Measurements from ENCODE around the gene GCDH.
"Not testable (repeated sequence)": the region's sequence is repeated elsewhere in the genome, so short reads cannot be mapped to it uniquely, and the experiment has no call there.

GCDH gene

DNA sequence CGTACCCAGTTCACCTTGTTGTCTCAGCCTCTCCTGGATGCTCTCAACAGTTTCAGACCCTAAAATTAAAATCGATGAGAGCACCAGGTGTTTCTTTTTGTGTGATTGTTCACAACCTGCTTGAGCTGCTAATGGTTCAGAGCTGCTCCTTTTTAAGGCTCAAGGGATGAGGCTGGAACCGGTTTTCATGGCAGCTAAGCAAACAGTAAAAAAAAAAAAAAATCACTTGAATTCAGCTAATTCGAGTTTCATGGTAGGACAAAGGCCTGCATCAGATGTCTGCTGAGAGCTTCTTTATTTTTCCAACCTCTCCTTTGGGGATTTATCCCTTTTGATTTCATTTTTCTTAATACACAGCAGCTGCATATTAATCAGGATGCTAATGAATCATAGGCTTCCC, 21.6 kb downstream of the GCDH start:
- no peaks in the 10 kb centered on the region for H3K36me3 ChIP-seq (replicated peaks; ENCODE audit: low read depth, low read length)
- H3K9ac ChIP-seq (ENCODE audit: low read length): no peak overlapping the region
- H3K79me2 ChIP-seq (ENCODE audit: low read length): no peaks in the 10 kb centered on the region
- TF ChIP-seq EZH2phosphoT487 (IDR thresholded peaks at IDR 0.05; ENCODE audit: low read depth): no peak
- TF ChIP-seq, protein P1, sequence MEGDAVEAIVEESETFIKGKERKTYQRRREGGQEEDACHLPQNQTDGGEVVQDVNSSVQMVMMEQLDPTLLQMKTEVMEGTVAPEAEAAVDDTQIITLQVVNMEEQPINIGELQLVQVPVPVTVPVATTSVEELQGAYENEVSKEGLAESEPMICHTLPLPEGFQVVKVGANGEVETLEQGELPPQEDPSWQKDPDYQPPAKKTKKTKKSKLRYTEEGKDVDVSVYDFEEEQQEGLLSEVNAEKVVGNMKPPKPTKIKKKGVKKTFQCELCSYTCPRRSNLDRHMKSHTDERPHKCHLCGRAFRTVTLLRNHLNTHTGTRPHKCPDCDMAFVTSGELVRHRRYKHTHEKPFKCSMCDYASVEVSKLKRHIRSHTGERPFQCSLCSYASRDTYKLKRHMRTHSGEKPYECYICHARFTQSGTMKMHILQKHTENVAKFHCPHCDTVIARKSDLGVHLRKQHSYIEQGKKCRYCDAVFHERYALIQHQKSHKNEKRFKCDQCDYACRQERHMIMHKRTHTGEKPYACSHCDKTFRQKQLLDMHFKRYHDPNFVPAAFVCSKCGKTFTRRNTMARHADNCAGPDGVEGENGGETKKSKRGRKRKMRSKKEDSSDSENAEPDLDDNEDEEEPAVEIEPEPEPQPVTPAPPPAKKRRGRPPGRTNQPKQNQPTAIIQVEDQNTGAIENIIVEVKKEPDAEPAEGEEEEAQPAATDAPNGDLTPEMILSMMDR (IDR thresholded peaks at IDR 0.05; ENCODE audit: low read depth, low read length): no peak
- no peak overlapping the region for H3K4me3 ChIP-seq (ENCODE audit: low read length)
- H2AFZ ChIP-seq (ENCODE audit: low read depth, low read length): no peak overlapping the region
- H3K27me3 ChIP-seq (ENCODE audit: low read depth, low read length): no peaks in the 10 kb centered on the region
- H4K20me1 ChIP-seq (ENCODE audit: insufficient read depth, low read length): no peaks in the 10 kb centered on the region
- peaks cover 5% of the 10 kb centered on the region; the same call in 1 of the 2 replicates for H3K4me1 ChIP-seq (ENCODE audit: low read length)
- H3K9me3 ChIP-seq (ENCODE audit: insufficient read depth, low read length): no peaks in the 10 kb centered on the region
- H3K27ac ChIP-seq (ENCODE audit: low read length): no peak overlapping the region
- H3K4me2 ChIP-seq (ENCODE audit: low read length): no peak overlapping the region

DNA sequence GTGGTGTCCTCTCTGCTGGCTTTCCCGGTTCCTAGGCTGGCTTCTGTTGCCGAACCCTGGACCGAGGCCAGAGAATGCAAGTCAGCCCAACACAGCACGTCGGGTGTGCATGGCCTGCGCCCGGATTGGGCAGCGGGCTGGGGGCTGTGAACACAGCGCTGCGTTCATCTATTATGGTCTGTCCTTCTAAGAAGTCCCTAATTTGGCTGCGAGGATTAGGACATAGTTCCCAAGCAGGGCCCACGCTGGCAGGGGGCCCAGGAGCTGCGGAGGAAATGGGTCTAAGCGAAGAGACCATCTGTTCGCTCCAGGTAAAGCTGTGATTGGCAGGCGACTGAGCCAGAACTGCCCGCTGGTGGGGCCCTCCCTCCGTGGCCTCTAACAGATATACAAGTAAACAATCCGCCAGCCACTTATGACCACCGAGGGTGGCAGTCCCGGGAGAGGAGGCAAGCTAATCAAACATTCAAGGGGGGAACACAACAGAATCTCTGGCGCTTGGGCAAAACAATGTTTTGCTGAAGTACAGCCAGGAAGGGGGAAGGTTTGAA, 22.1 kb downstream of the GCDH start:
- H3K4me2 ChIP-seq (ENCODE audit: low read length): no peak overlapping the region
- TF ChIP-seq EZH2phosphoT487 (IDR thresholded peaks at IDR 0.05; ENCODE audit: low read depth): no peak
- TF ChIP-seq, protein P1 (IDR thresholded peaks at IDR 0.05; ENCODE audit: low read depth, low read length): no peak
- no peak overlapping the region for H3K27ac ChIP-seq (ENCODE audit: low read length)
- no peak overlapping the region for H3K9ac ChIP-seq (ENCODE audit: low read length)
- H3K79me2 ChIP-seq (ENCODE audit: low read length): no peaks in the 10 kb centered on the region
- H3K4me3 ChIP-seq (ENCODE audit: low read length): no peak overlapping the region
- no peak overlapping the region for H2AFZ ChIP-seq (ENCODE audit: low read depth, low read length)
- H3K27me3 ChIP-seq (ENCODE audit: low read depth, low read length): no peaks in the 10 kb centered on the region
- H4K20me1 ChIP-seq (ENCODE audit: insufficient read depth, low read length): no peaks in the 10 kb centered on the region
- H3K36me3 ChIP-seq (replicated peaks; ENCODE audit: low read depth, low read length): no peaks in the 10 kb centered on the region
- peaks cover 5% of the 10 kb centered on the region; the same call in 1 of the 2 replicates for H3K4me1 ChIP-seq (ENCODE audit: low read length)
- no peaks in the 10 kb centered on the region for H3K9me3 ChIP-seq (ENCODE audit: insufficient read depth, low read length)

DNA sequence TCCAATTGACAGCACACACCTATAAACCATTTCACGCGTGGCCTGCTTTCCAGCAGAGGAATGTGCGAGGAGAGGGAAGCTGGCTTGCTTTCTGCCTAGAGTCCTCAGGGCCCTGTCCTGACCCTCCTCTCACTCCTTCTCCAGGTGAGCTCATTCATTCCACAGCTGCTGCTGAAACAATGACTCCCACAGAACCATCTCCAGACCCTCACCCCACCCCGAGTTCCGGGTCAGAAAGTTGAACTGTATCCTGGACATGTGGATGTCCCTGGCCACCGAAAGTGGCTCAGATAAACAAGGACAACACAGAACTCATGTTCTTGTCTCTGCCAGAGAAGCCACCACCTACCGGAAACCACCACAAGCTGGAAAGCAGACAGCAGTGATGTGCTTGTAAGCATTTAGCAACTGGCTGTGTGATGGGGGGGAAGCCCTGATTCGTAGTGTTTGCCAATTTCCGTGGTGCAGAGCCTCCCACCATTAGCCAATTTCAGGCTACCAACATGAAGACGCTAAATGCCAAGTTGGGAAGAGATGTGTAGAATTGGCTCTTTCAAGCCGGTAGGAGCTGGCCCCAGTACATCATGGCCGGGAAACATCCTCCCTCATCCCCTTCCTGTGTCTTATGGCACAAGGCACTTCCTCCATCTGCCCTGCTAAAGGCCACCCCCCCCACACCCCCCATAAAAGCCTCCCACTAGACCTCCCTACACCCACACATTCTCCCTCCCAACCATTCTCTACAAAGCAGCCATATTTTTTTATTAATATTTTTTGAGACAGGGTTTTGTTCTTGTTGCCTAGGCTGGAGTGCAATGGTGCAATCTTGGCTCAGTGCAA, 23.1 kb downstream of the GCDH start:
- H3K4me2 ChIP-seq (ENCODE audit: low read length): no peak overlapping the region
- TF ChIP-seq, protein P1 (IDR thresholded peaks at IDR 0.05; ENCODE audit: low read depth, low read length): no peak
- TF ChIP-seq EZH2phosphoT487 (IDR thresholded peaks at IDR 0.05; ENCODE audit: low read depth): no peak
- H3K36me3 ChIP-seq (replicated peaks; ENCODE audit: low read depth, low read length): no peaks in the 10 kb centered on the region
- H3K4me3 ChIP-seq (ENCODE audit: low read length): no peak overlapping the region
- H3K9ac ChIP-seq (ENCODE audit: low read length): no peak overlapping the region
- H3K9me3 ChIP-seq (ENCODE audit: insufficient read depth, low read length): no peaks in the 10 kb centered on the region
- H2AFZ ChIP-seq (ENCODE audit: low read depth, low read length): no peak overlapping the region
- no peaks in the 10 kb centered on the region for H3K27me3 ChIP-seq (ENCODE audit: low read depth, low read length)
- H3K27ac ChIP-seq (ENCODE audit: low read length): no peak overlapping the region
- H4K20me1 ChIP-seq (ENCODE audit: insufficient read depth, low read length): no peaks in the 10 kb centered on the region
- H3K4me1 ChIP-seq (ENCODE audit: low read length): peaks cover 12% of the 10 kb centered on the region
- H3K79me2 ChIP-seq (ENCODE audit: low read length): no peaks in the 10 kb centered on the region

DNA sequence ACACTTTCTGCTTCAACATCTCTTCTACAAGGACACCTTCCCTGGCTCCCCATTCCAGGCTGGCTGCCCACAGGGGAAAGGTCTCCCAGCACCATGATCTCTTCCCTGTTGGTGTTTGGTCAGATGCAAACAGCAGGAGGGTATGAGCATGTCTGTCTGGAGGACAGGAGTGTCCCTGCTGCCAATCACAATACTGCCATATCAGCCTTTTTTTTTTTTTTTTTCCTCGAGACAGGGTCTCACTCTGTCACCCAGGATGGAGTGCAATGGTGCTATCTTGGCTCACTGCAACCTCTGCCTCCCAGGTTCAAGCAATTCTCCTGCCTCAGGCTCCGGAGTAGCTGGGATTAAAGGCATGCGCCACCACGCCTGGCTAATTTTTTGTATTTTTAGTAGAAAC, 24.9 kb downstream of the GCDH start:
- H4K20me1 ChIP-seq (ENCODE audit: insufficient read depth, low read length); H3K9me3 ChIP-seq (ENCODE audit: insufficient read depth, low read length); H3K79me2 ChIP-seq (ENCODE audit: low read length); H3K27ac ChIP-seq (ENCODE audit: low read length); H3K4me3 ChIP-seq (ENCODE audit: low read length); H3K36me3 ChIP-seq (replicated peaks; ENCODE audit: low read depth, low read length); H3K9ac ChIP-seq (ENCODE audit: low read length); H2AFZ ChIP-seq (ENCODE audit: low read depth, low read length); H3K27me3 ChIP-seq (ENCODE audit: low read depth, low read length); H3K4me2 ChIP-seq (ENCODE audit: low read length): not testable (repeated sequence)
- peaks cover 14% of the 10 kb centered on the region for H3K4me1 ChIP-seq (ENCODE audit: low read length)

Data from OCI-LY3 (cell line).